H1 (cell line): ENCODE measurements around the gene ADNP2. TPM values are rescaled to one million over a fixed set of nuclear protein-coding genes. Genes with fewer than 3 reads are reported as not detected.

Experiments used
- CTCF ChIA-PET: fragments of 300-600 bp; sonication (Branson Sonifier 250); formaldehyde crosslinking; loops from one replicate; lab custom pipeline; 2021; ENCODE audit not compliant: partially characterized antibody; lab: Charles Lee
- POLR2A ChIA-PET: fragments of 300-600 bp; sonication (Branson Sonifier 250); formaldehyde crosslinking; loops from one replicate; lab custom pipeline; 2021; ENCODE audit warnings: inconsistent platforms; ENCODE audit not compliant: partially characterized antibody; lab: Charles Lee
- DNase-seq, 2 experiments: peaks; one replicate each; pipeline versions ENCODE4 v3.0.0 to v3.0.0-alpha.2; 2010 to 2022; ENCODE audit warnings: low spot score in 2 of 2, low read depth in 1 of 2, mixed read lengths in 1 of 2
- FAIRE-seq: peaks from 2 replicates; lab custom pipeline; 2011; peaks lifted over from hg19 to GRCh38; lab: Jason Lieb, UNC
- H2AFZ ChIP-seq: 2 replicates; pipeline ENCODE4 v1.8.1; 2012; ENCODE audit warnings: low read length, inconsistent platforms
- H2AK5ac ChIP-seq: 2 replicates; pipeline ENCODE4 v1.6.1; 2013; ENCODE audit warnings: low read depth, low read length
- H2BK120ac ChIP-seq: replicated peaks from 2 replicates; pipeline ENCODE3; 2013; ENCODE audit warnings: low read depth, low read length, inconsistent platforms
- H2BK12ac ChIP-seq: 2 replicates; pipeline ENCODE4 v1.6.1; 2013; ENCODE audit warnings: low read depth, low read length
- H2BK15ac ChIP-seq: 2 replicates; pipeline ENCODE4 v1.6.1; 2013; ENCODE audit warnings: low read length
- H2BK20ac ChIP-seq: 2 replicates; pipeline ENCODE4 v1.6.1; 2013; ENCODE audit warnings: low read length
- H2BK5ac ChIP-seq: 2 replicates; pipeline ENCODE4 v1.6.1; 2013; ENCODE audit warnings: low read depth, low read length
- H3K14ac ChIP-seq: 2 replicates; pipeline ENCODE4 v1.6.1; 2013; ENCODE audit warnings: inconsistent platforms; ENCODE audit not compliant: insufficient read length
- H3K18ac ChIP-seq: 2 replicates; pipeline ENCODE4 v1.6.1; 2013; ENCODE audit warnings: low read length; ENCODE audit errors: extremely low read depth
- H3K23ac ChIP-seq: 2 replicates; pipeline ENCODE4 v1.6.1; 2013; ENCODE audit warnings: inconsistent platforms; ENCODE audit not compliant: insufficient read length
- H3K23me2 ChIP-seq: 2 replicates; pipeline ENCODE4 v1.6.1; 2013; ENCODE audit warnings: low read depth, low read length
- H3K27ac ChIP-seq: 2 replicates; pipeline ENCODE4 v1.6.1; 2011; ENCODE audit warnings: low read depth, low read length, inconsistent platforms
- H3K27me3 ChIP-seq, 4 experiments: replicated peaks in 1 of 4; 1 replicate in 1 of 4; 2 replicates in 3 of 4; pipeline versions ENCODE4 v1.6.1 to v1.8.1; 2011 to 2013; ENCODE audit warnings: low read length in 3 of 4, mild to moderate bottlenecking in 3 of 4, inconsistent platforms in 2 of 4, mixed read lengths in 2 of 4, moderate library complexity in 1 of 4; ENCODE audit not compliant: control insufficient read depth in 3 of 4, insufficient read depth in 3 of 4; ENCODE audit errors: extremely low read depth in 1 of 4
- H3K36me3 ChIP-seq, 4 experiments: 2 replicates each; pipeline versions ENCODE4 v1.6.1 to v1.8.1; 2011 to 2013; ENCODE audit warnings: mild to moderate bottlenecking in 4 of 4, low read length in 3 of 4, moderate library complexity in 2 of 4, control low read depth in 1 of 4, inconsistent platforms in 1 of 4; ENCODE audit not compliant: insufficient read depth in 4 of 4, control insufficient read depth in 2 of 4
- H3K4ac ChIP-seq: replicated peaks from 2 replicates; pipeline ENCODE3; 2013; ENCODE audit warnings: low read length, low read depth, mixed read lengths, inconsistent platforms; ENCODE audit not compliant: insufficient read length
- H3K4me1 ChIP-seq, 4 experiments: replicated peaks in 1 of 4; 1 replicate in 1 of 4; 2 replicates in 3 of 4; pipeline versions ENCODE4 v1.6.1 to v1.8.1; 2011 to 2013; ENCODE audit warnings: low read length in 3 of 4, inconsistent platforms in 2 of 4, mixed read lengths in 1 of 4; ENCODE audit not compliant: insufficient read depth in 4 of 4, control insufficient read depth in 3 of 4
- H3K4me2 ChIP-seq, 2 experiments: 2 replicates each; pipeline versions ENCODE4 v1.6.1 to v1.8.1; 2011 to 2013; ENCODE audit warnings: low read depth in 2 of 2, low read length in 2 of 2, control low read depth in 1 of 2, inconsistent platforms in 1 of 2, mild to moderate bottlenecking in 1 of 2; ENCODE audit not compliant: insufficient read depth in 1 of 2
- H3K4me3 ChIP-seq, 4 experiments: fragments of 200-600, 300-600 bp in 1 of 4; sonication (generic), shearing (Covaris generic), sonication (Bioruptor Twin) in 1 of 4; 2 replicates each; pipeline versions ENCODE4 v1.5.1 to v1.8.1; 2011 to 2016; ENCODE audit warnings: low read length in 4 of 4, low read depth in 3 of 4, control low read depth in 2 of 4, inconsistent platforms in 2 of 4, mild to moderate bottlenecking in 2 of 4, mixed read lengths in 1 of 4, moderate library complexity in 1 of 4; ENCODE audit not compliant: insufficient read depth in 2 of 4; ENCODE audit errors: extremely low read depth in 1 of 4
- H3K56ac ChIP-seq: replicated peaks from 2 replicates; pipeline ENCODE3; 2013; ENCODE audit warnings: low read depth, mild to moderate bottlenecking, mixed read lengths, low read length, inconsistent platforms; ENCODE audit not compliant: insufficient read length
- H3K79me1 ChIP-seq: 2 replicates; pipeline ENCODE4 v1.6.1; 2013; ENCODE audit warnings: low read depth, low read length, control low read depth
- H3K79me2 ChIP-seq, 2 experiments: 2 replicates each; pipeline versions ENCODE4 v1.6.1 to v1.8.1; 2012 to 2013; ENCODE audit warnings: low read length in 2 of 2, mild to moderate bottlenecking in 2 of 2, inconsistent platforms in 1 of 2; ENCODE audit not compliant: insufficient read depth in 2 of 2, control insufficient read depth in 1 of 2
- H3K9ac ChIP-seq, 4 experiments: replicated peaks in 1 of 4; 1 replicate in 1 of 4; 2 replicates in 3 of 4; pipeline versions ENCODE4 v1.6.1 to v1.8.1; 2011 to 2013; ENCODE audit warnings: low read depth in 3 of 4, low read length in 3 of 4, control low read depth in 2 of 4, mild to moderate bottlenecking in 2 of 4, moderate library complexity in 2 of 4, inconsistent platforms in 1 of 4; ENCODE audit errors: extremely low read depth in 1 of 4
- H3K9me3 ChIP-seq, 2 experiments: 2 replicates each; pipeline versions ENCODE4 v1.6.1 to v1.8.1; 2012 to 2013; ENCODE audit warnings: mild to moderate bottlenecking in 2 of 2, moderate library complexity in 2 of 2, control low read depth in 1 of 2, inconsistent platforms in 1 of 2, low read depth in 1 of 2, low read length in 1 of 2, mixed read lengths in 1 of 2; ENCODE audit not compliant: insufficient read depth in 2 of 2
- H4K20me1 ChIP-seq, 2 experiments: replicated peaks in 1 of 2; 2 replicates each; pipeline versions ENCODE3 to v1.8.1; 2011 to 2013; ENCODE audit warnings: inconsistent platforms in 2 of 2, low read length in 2 of 2, mild to moderate bottlenecking in 1 of 2; ENCODE audit not compliant: insufficient read depth in 2 of 2, control insufficient read depth in 1 of 2
- H4K5ac ChIP-seq: 2 replicates; pipeline ENCODE4 v1.6.1; 2013; ENCODE audit warnings: low read length, low read depth, mixed read lengths, inconsistent platforms; ENCODE audit not compliant: insufficient read length
- H4K8ac ChIP-seq: 2 replicates; pipeline ENCODE4 v1.8.0; 2013; ENCODE audit warnings: mild to moderate bottlenecking, moderate library complexity, low read length, inconsistent platforms; ENCODE audit not compliant: insufficient read depth; ENCODE audit errors: extremely low read depth
- H4K91ac ChIP-seq: replicated peaks from 2 replicates; pipeline ENCODE3; 2013; ENCODE audit warnings: low read length, mixed read lengths, inconsistent platforms; ENCODE audit not compliant: insufficient read length
- PHF8 ChIP-seq: fragments of 200-600 bp; sonication (generic); conservative IDR thresholded peaks from 2 replicates; pipeline ENCODE4 v1.7.1; 2012; ENCODE audit warnings: low read depth, mild to moderate bottlenecking, inconsistent platforms, low read length, moderate library complexity
- POLR2A ChIP-seq, 2 experiments: IDR thresholded peaks; 1 replicate in 1 of 2; 2 replicates in 1 of 2; pipeline ENCODE4 v1.6.1; 2011; ENCODE audit warnings: low read depth in 2 of 2, low read length in 2 of 2, mild to moderate bottlenecking in 2 of 2; ENCODE audit errors: control extremely low read depth in 1 of 2
- RXRA ChIP-seq: IDR thresholded peaks from 2 replicates; pipeline ENCODE4 v1.6.1; 2011; ENCODE audit warnings: low read depth, mild to moderate bottlenecking, low read length, moderate library complexity; ENCODE audit not compliant: insufficient read depth
- SAP30 ChIP-seq: fragments of 300-600 bp; sonication (generic); IDR thresholded peaks from 2 replicates; pipeline ENCODE4 v1.7.1; 2012; ENCODE audit warnings: low read length, moderate library complexity, mild to moderate bottlenecking, inconsistent platforms; ENCODE audit not compliant: insufficient read depth, insufficient replicate concordance
- SRF ChIP-seq: IDR thresholded peaks from 2 replicates; pipeline ENCODE4 v1.6.1; 2011; ENCODE audit warnings: mild to moderate bottlenecking, low read depth, low read length, moderate library complexity
- TEAD4 ChIP-seq: IDR thresholded peaks from 2 replicates; pipeline ENCODE4 v1.6.1; 2012; ENCODE audit warnings: low read depth, low read length, inconsistent platforms, mixed read lengths
- WGBS, 2 experiments: shearing (Covaris generic) in 1 of 2; methylation state at CpG; one replicate each; pipeline versions ENCODE4 v1.1.6 to v1.1.7; 2013 to 2015; ENCODE audit warnings: low lambda C conversion rate in 2 of 2, mixed read lengths in 2 of 2, inconsistent platforms in 1 of 2, low coverage in 1 of 2, missing lambda C conversion rate in 1 of 2; ENCODE audit not compliant: insufficient replicate concordance in 2 of 2, insufficient coverage in 1 of 2, insufficient read length in 1 of 2; ENCODE audit errors: extremely low coverage in 1 of 2, missing lambda C conversion rate in 1 of 2; 5-methylcytosine and 5-hydroxymethylcytosine counted together
- polyA plus RNA-seq, 7 experiments: library from polyadenylated mRNA; depleted of rRNA in 3 of 7; stranded (reverse) in 5 of 7; unstranded in 2 of 7; fragments of >200 nt in 5 of 7; fragments of 200-250 nt in 2 of 7; gene quantifications; 1 replicate in 5 of 7; 2 replicates in 1 of 7; 4 replicates in 1 of 7; pipeline versions ENCODE4 v1.2.1 to v1.2.3, GENCODE V29; 2011 to 2013; ENCODE audit warnings: missing spikeins in 2 of 7, mixed read lengths in 2 of 7
- total RNA-seq: library from RNA; stranded (reverse); fragmentation: NEBNext Ultra II Directional; extraction: Animal tissue kit (Norgen Biotek cat#: 25700); gene quantifications from 2 replicates; pipeline ENCODE4 v1.2.1, GENCODE V29; 2021
- TF ChIP-seq, protein P1 (sequence below): IDR thresholded peaks from 2 replicates; pipeline ENCODE4 v1.6.1; 2012; ENCODE audit warnings: inconsistent platforms

ADNP2 gene
- total and polyA plus RNA-seq, 2 of the 8 experiments (the other 6 are each of a cell fraction or from before 2014, with no cell fraction given) = 25.1 to 61.6 TPM

- peaks cover 7 to 28% (median 25%) of the 10 kb centered on the region in 4 experiments for H3K4me1 ChIP-seq
- CTCF ChIA-PET = no interaction called here
- H3K79me1 ChIP-seq = no peaks in the 10 kb centered on the region
- no peaks in the 10 kb centered on the region for H3K27me3 ChIP-seq
- no peak overlapping the region for H3K56ac ChIP-seq
- no peaks in the 10 kb centered on the region; a peak in 1 of 4 replicates for H3K9me3 ChIP-seq
- H2BK12ac ChIP-seq = no peak overlapping the region; the same call in 1 of the 2 replicates
- 67% methylated on average over 9 of the region's 10 CpGs; no CpG with 5 or more reads in 1 of the 2 experiments for WGBS, 2 experiments
- no peak overlapping the region for H3K4ac ChIP-seq
- H3K23ac ChIP-seq = no peak overlapping the region
- H2BK15ac ChIP-seq = no peak overlapping the region
- H4K5ac ChIP-seq = no peak overlapping the region
- H3K4me3 ChIP-seq = no peak overlapping the region
- no peak overlapping the region for H2BK5ac ChIP-seq
- TF ChIP-seq, protein P1, sequence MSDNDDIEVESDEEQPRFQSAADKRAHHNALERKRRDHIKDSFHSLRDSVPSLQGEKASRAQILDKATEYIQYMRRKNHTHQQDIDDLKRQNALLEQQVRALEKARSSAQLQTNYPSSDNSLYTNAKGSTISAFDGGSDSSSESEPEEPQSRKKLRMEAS = no peak
- TF ChIP-seq POLR2A (IDR thresholded peaks at IDR 0.05; ENCODE audit: control extremely low read depth in 1 of 2, low read depth in 2 of 2, low read length in 2 of 2) = no peak
- no peak for TF ChIP-seq SRF
- no peak for TF ChIP-seq SAP30
- no peak for TF ChIP-seq PHF8
- TF ChIP-seq TEAD4 = no peak
- no peak for TF ChIP-seq RXRA
- no peak overlapping the region for H3K14ac ChIP-seq
- no peak overlapping the region for H3K4me2 ChIP-seq
- no peak overlapping the region for H4K91ac ChIP-seq
- H4K8ac ChIP-seq = no peak overlapping the region
- peaks cover 3 to 10% of the 10 kb centered on the region in 2 experiments for H4K20me1 ChIP-seq
- peaks cover 0 to 8% (median 0%) of the 10 kb centered on the region in 4 experiments; a peak in 2 of 8 replicates for H3K36me3 ChIP-seq
- DNase-seq = no peak
- POLR2A ChIA-PET = no interaction called here
- H3K18ac ChIP-seq = no peak overlapping the region
- FAIRE-seq = no peak
- no peak overlapping the region for H3K9ac ChIP-seq
- peaks cover 16 to 28% of the 10 kb centered on the region in 2 experiments for H3K79me2 ChIP-seq
- H2BK120ac ChIP-seq = no peak overlapping the region
- H3K23me2 ChIP-seq = peaks cover 4% of the 10 kb centered on the region; the same call in 1 of the 2 replicates
- H2AFZ ChIP-seq = no peak overlapping the region
- H2AK5ac ChIP-seq = no peak overlapping the region
- no peak overlapping the region for H3K27ac ChIP-seq
- no peak overlapping the region for H2BK20ac ChIP-seq
Measured at GRCh38 chr18:80107426-80107825, 1.6 kb upstream of the ADNP2 start.
